A673 (cell line): ENCODE measurements around the gene NME9. TPM values are rescaled to one million over a fixed set of nuclear protein-coding genes. Genes with fewer than 3 reads are reported as not detected.

Experiments
- BruUV-seq: library from RNA; stranded (reverse); fragments of 400-500 nt; replicated peaks from 2 replicates; lab custom pipeline; 2021; lab: Mats Ljungman, UMichigan
- CTCF ChIA-PET: fragments of 300-600 bp; sonication (Branson Sonifier 250); formaldehyde crosslinking; loops from one replicate; lab custom pipeline; 2022; ENCODE audit warnings: antibody characterized with exemption; lab: Charles Lee
- POLR2A ChIA-PET: fragments of 300-600 bp; sonication (Branson Sonifier 250); formaldehyde crosslinking; loops from one replicate; lab custom pipeline; 2022; ENCODE audit warnings: antibody characterized with exemption; ENCODE audit not compliant: low non-redundant PET; lab: Charles Lee
- DNase-seq: peaks from one replicate; pipeline ENCODE4 v3.0.0-alpha.2; 2015; ENCODE audit warnings: low spot score
- H3K27ac ChIP-seq: fragments of 200-600 bp; sonication (generic); 2 replicates; pipeline ENCODE4 v1.5.1; 2016; ENCODE audit warnings: mixed run types, low read depth, mild to moderate bottlenecking, mixed read lengths, antibody characterized with exemption, low read length; ENCODE audit not compliant: poor library complexity, severe bottlenecking
- H3K27me3 ChIP-seq: fragments of 200-600 bp; sonication (generic); replicated peaks from 2 replicates; pipeline ENCODE4 v1.6.1; 2017; ENCODE audit warnings: mixed run types, low read depth, mild to moderate bottlenecking, mixed read lengths, antibody characterized with exemption, low read length; ENCODE audit not compliant: insufficient read depth, poor library complexity
- H3K36me3 ChIP-seq: fragments of 200-600 bp; sonication (generic); 2 replicates; pipeline ENCODE4 v1.6.1; 2016; ENCODE audit warnings: mixed run types, mild to moderate bottlenecking, mixed read lengths, antibody characterized with exemption, low read length; ENCODE audit not compliant: insufficient read depth, poor library complexity, severe bottlenecking
- H3K4me1 ChIP-seq: fragments of 200-600 bp; sonication (generic); 2 replicates; pipeline ENCODE4 v1.6.1; 2017; ENCODE audit warnings: mixed run types, mild to moderate bottlenecking, mixed read lengths, antibody characterized with exemption, low read length; ENCODE audit not compliant: insufficient read depth, poor library complexity, severe bottlenecking
- H3K4me3 ChIP-seq: fragments of 200-600 bp; sonication (generic); 2 replicates; pipeline ENCODE4 v1.5.1; 2016; ENCODE audit warnings: low read depth, mixed run types, mild to moderate bottlenecking, mixed read lengths, low read length; ENCODE audit not compliant: poor library complexity, severe bottlenecking
- H3K9me3 ChIP-seq: fragments of 200-600 bp; sonication (generic); 2 replicates; pipeline ENCODE4 v1.6.1; 2016; ENCODE audit warnings: mixed run types, low read depth, mild to moderate bottlenecking, mixed read lengths, antibody characterized with exemption, low read length; ENCODE audit not compliant: poor library complexity, severe bottlenecking
- CTCF ChIP-seq: fragments of 300-800, 200-600 bp; sonication (generic); conservative IDR thresholded peaks from 2 replicates; pipeline ENCODE4 v1.5.1; 2017; ENCODE audit warnings: low read depth, mild to moderate bottlenecking, antibody characterized with exemption, low read length, moderate library complexity, mixed read lengths
- EZH2 ChIP-seq: fragments of 200-600 bp; sonication (generic); IDR thresholded peaks from 2 replicates; pipeline ENCODE4 v1.6.1; 2017; ENCODE audit warnings: borderline replicate concordance, low read depth, mild to moderate bottlenecking, mixed read lengths, antibody characterized with exemption, low read length; ENCODE audit not compliant: poor library complexity, severe bottlenecking
- intact Hi-C: fragments of 100-400 bp; cut with micrococcal nuclease; formaldehyde crosslinking; loops from one replicate; pipeline ENCODE4 v1.10.0; 2022; ENCODE audit not compliant: unreplicated experiment
- total RNA-seq: library from RNA; stranded (reverse); gene quantifications from 2 replicates; pipeline ENCODE4 v1.2.3, GENCODE V29; 2021

Gene NME9
- total RNA-seq, 1 experiment from 2014 or later, result not detected

GRCh38 chr3:138365253-138365555, 35.6 kb upstream of the NME9 start:
- H3K4me1 ChIP-seq, result no peaks in the 10 kb centered on the region
- DNase-seq, result no peak
- intact Hi-C loops, result no loop called here
- H3K27me3 ChIP-seq, result no peaks in the 10 kb centered on the region
- CTCF ChIA-PET, result no interaction called here
- POLR2A ChIA-PET, result interaction anchor here (0.7 kb wide), 1 partner anchor 73 kb away, joined by 4 read pairs; no protein-coding TSS in a partner anchor
- no peaks in the 10 kb centered on the region for H3K9me3 ChIP-seq
- no peak overlapping the region for H3K4me3 ChIP-seq
- H3K27ac ChIP-seq, result no peak overlapping the region
- no peaks in the 10 kb centered on the region for H3K36me3 ChIP-seq
- no peak for TF ChIP-seq EZH2
- TF ChIP-seq CTCF, result no peak
- BruUV-seq, result no TSS peak

GRCh38 chr3:138364356-138365252, 35.0 kb upstream of the NME9 start:
- DNase-seq, result no peak
- no TSS peak for BruUV-seq
- CTCF ChIA-PET, result no interaction called here
- Histone ChIP-seq H3K27me3 (no peaks in the 10 kb centered on the region), H3K9me3 (no peaks in the 10 kb centered on the region), H3K27ac (no peak overlapping the region), H3K4me3 (no peak overlapping the region), H3K36me3 (no peaks in the 10 kb centered on the region), H3K4me1 (no peaks in the 10 kb centered on the region)
- POLR2A ChIA-PET, result interaction anchor here (0.7 kb wide), 1 partner anchor 74 kb away, joined by 4 read pairs; no protein-coding TSS in a partner anchor
- intact Hi-C loops, result no loop called here
- TF ChIP-seq CTCF (no peak), EZH2 (no peak)

GRCh38 chr3:138363322-138363721, 33.7 kb upstream of the NME9 start:
- no TSS peak for BruUV-seq
- no peak overlapping the region for H3K27ac ChIP-seq
- ChIA-PET CTCF (interaction anchor here (0.8 kb wide), 1 partner anchor 636 kb away, joined by 3 read pairs; no protein-coding TSS in a partner anchor), POLR2A (no interaction called here)
- no peaks in the 10 kb centered on the region for H3K9me3 ChIP-seq
- no peaks in the 10 kb centered on the region for H3K4me1 ChIP-seq
- DNase-seq, result no peak
- no peaks in the 10 kb centered on the region for H3K36me3 ChIP-seq
- intact Hi-C loops, result no loop called here
- TF ChIP-seq EZH2, result no peak
- TF ChIP-seq CTCF, result no peak
- H3K27me3 ChIP-seq, result no peaks in the 10 kb centered on the region
- H3K4me3 ChIP-seq, result no peak overlapping the region
